Nephron progenitor cell (in vitro differentiated cells): ENCODE measurements around the gene IL17B.

ENCODE experiments used
- DNase-seq: peaks from one replicate; pipeline ENCODE4 v3.0.0; 2021
- H3K27ac Mint-ChIP-seq: 2 replicates; pipeline ENCODE4 v1.8.0; 2021; ENCODE audit warnings: mild to moderate bottlenecking, moderate library complexity, mixed read lengths
- H3K27me3 Mint-ChIP-seq: 2 replicates; pipeline ENCODE4 v1.8.0; 2021; ENCODE audit warnings: mild to moderate bottlenecking, low read depth, mixed read lengths; ENCODE audit not compliant: poor library complexity
- H3K36me3 Mint-ChIP-seq: 2 replicates; pipeline ENCODE4 v1.8.0; 2021; ENCODE audit warnings: low read depth, mixed read lengths
- H3K4me1 Mint-ChIP-seq: 2 replicates; pipeline ENCODE4 v1.8.0; 2021; ENCODE audit warnings: mixed read lengths
- H3K4me3 Mint-ChIP-seq: 2 replicates; pipeline ENCODE4 v1.8.0; 2021; ENCODE audit warnings: mild to moderate bottlenecking, moderate library complexity, mixed read lengths
- H3K9me3 Mint-ChIP-seq: 2 replicates; pipeline ENCODE4 v1.8.0; 2021; ENCODE audit warnings: mild to moderate bottlenecking, moderate library complexity, mixed read lengths
- TF ChIP-seq, protein P1 (sequence below): fragments of 200-600 bp; sonication (generic); IDR thresholded peaks from 2 replicates; pipeline ENCODE4 v1.5.0; 2021; ENCODE audit warnings: antibody characterized with exemption

The IL17B gene

DNA sequence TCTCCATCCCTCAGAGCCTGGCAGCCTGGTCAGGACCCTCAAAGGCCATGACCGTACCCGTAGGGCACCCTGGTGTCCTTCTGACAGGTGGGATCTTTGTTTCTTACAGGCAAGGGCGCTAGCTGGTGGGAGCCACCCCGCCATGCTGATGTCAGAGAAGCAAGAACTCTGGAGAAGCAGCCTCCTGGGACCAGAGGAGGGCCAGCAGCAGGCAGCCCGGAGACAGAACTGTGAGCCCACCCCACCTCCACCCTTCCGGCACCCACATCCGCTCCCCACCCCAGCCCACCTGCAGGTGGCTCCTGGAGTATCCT is 42.2 kb upstream of the IL17B start:
- no peaks in the 10 kb centered on the region for H3K27me3 Mint-ChIP-seq
- no peaks in the 10 kb centered on the region for H3K9me3 Mint-ChIP-seq
- peaks cover 97% of the 10 kb centered on the region for H3K4me1 Mint-ChIP-seq
- peak overlapping the region; percentile 99 for H3K27ac Mint-ChIP-seq
- H3K4me3 Mint-ChIP-seq = no peak overlapping the region
- no peaks in the 10 kb centered on the region for H3K36me3 Mint-ChIP-seq
- no peak for DNase-seq
- TF ChIP-seq, protein P1, sequence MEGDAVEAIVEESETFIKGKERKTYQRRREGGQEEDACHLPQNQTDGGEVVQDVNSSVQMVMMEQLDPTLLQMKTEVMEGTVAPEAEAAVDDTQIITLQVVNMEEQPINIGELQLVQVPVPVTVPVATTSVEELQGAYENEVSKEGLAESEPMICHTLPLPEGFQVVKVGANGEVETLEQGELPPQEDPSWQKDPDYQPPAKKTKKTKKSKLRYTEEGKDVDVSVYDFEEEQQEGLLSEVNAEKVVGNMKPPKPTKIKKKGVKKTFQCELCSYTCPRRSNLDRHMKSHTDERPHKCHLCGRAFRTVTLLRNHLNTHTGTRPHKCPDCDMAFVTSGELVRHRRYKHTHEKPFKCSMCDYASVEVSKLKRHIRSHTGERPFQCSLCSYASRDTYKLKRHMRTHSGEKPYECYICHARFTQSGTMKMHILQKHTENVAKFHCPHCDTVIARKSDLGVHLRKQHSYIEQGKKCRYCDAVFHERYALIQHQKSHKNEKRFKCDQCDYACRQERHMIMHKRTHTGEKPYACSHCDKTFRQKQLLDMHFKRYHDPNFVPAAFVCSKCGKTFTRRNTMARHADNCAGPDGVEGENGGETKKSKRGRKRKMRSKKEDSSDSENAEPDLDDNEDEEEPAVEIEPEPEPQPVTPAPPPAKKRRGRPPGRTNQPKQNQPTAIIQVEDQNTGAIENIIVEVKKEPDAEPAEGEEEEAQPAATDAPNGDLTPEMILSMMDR = no peak

DNA sequence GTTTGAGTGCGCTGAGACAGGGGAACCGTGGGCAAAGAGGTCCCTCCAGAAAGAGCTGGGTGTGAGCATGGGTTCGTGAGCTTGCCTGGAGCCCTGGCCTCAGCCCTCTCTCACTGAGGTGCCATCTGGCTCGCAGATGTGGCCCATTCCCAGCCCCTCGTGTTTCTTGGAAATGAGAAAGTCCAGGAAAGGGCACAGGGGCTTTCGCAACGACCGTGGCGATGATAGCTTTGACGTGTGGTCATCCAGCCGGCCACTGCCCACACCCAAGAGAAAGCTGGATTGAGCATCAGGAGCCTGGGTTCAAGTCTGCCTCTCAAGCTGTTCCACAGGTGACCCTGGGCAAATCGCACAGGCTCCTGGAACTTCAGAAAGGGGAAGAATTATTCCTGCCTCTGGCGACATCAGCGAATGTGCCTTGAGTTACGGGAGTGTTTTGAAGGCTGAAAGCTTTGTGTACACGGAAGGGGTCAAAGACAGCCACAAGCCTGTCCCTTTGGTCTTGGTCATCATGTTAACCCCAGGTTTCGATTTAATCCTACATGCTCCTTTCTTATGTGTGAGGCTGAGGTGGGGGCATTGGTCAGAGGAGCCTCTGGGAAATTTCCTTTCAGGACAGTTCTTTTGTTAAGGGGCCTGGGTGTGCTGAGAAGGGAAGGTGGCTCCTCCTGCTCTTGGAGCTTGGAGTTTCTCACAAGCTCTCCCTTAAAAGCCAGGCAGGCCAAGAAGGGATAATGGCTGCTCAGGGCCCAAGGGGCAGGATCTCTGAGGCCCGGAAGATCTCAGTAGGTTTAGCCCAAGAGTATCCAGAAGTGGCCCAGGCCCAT is 41.7 kb upstream of the IL17B start:
- Mint-ChIP-seq H3K27me3 (no peaks in the 10 kb centered on the region), H3K4me3 (no peak overlapping the region), H3K4me1 (peaks cover 97% of the 10 kb centered on the region), H3K36me3 (no peaks in the 10 kb centered on the region), H3K27ac (peak overlapping the region; percentile 99), H3K9me3 (no peaks in the 10 kb centered on the region)
- TF ChIP-seq, protein P1 = no peak
- no peak for DNase-seq

DNA sequence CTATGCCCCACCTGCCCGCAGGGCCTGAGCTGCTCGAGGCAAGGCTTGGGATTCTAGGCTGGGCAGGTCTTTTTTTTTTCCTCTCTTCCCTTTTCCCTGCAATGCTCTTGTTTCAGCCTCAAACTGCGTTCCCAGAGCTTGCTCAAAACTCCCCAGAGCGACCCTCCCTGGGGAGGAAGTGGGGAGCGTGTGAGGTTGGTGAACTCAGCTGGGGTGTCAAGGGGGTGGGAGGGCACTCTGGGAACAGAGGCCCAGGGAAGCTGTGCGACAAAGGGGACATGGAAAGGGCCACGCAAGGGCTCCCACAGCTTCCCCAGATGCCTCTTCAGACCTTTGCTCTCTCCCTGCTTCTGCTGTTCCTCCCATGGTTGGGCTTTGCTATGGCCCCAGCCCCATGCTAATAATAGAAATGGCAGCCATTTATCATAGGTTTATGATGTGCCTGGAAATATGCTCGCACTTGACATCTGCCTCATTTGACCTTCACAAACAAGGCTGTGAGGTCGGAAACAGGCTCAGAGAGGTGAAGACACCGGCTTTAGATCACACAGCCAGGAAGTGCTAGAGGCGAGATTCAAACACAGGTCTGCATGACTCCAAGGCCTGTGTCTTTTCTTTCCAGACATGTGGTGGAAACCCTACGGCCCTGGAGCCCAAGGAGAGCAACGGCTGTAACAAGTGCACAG is 40.9 kb upstream of the IL17B start:
- Mint-ChIP-seq H3K27ac (peak overlapping the region; percentile 99), H3K27me3 (no peaks in the 10 kb centered on the region), H3K4me1 (peaks cover 93% of the 10 kb centered on the region), H3K4me3 (no peak overlapping the region), H3K9me3 (no peaks in the 10 kb centered on the region), H3K36me3 (no peaks in the 10 kb centered on the region)
- TF ChIP-seq, protein P1 = no peak
- DNase-seq = no peak

DNA sequence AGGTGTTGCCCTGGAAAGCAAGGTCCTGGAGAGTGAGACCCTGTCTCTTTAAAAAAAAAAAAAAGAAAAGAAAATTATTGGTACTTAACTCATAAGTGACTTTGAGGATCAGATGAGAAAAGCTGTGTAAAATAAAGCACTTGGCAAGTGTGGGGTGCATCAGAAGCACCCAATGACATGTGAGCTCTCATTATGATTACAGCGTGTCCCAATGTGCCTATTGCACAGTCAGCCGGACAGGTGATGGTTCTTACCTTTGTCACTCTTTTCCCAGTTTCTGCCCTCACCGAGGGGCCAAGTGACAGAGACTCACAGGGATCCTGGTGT is 40.4 kb upstream of the IL17B start:
- no peaks in the 10 kb centered on the region for H3K27me3 Mint-ChIP-seq
- H3K9me3 Mint-ChIP-seq = no peaks in the 10 kb centered on the region
- H3K36me3 Mint-ChIP-seq = no peaks in the 10 kb centered on the region
- DNase-seq = no peak
- TF ChIP-seq, protein P1 = no peak
- peaks cover 93% of the 10 kb centered on the region for H3K4me1 Mint-ChIP-seq
- H3K27ac Mint-ChIP-seq = peak overlapping the region; percentile 99
- no peak overlapping the region for H3K4me3 Mint-ChIP-seq

DNA sequence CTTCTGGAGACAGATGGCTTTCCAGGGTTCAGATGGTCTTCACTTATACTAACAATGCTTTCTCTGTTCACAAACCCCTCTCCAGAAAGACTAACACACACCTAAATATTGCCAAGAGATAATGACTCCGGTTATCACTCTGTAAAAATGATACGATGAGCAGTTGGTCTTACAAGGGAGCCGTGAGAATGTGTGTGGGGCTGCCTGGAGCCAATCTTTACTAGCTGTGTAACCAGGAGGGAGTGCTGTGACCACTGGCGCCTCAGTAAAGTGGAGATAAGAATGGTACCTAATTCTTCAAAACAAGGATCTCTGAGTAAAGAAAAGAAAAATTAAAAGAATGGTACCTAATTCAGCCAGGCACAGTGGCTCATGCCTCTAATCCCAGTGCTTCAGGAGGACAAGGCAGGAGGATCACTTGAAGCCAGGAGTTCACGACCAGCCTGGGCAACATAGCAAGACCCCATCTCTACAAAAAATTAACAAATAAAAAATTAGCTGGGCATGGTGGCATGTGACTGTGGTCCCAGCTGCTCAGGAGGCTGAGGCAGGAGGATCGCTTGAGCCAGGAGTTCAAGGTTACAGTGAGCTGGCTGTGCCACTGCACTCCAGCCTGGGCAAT is 39.9 kb upstream of the IL17B start:
- Mint-ChIP-seq H3K27ac (peak overlapping the region; percentile 98), H3K4me1 (peaks cover 92% of the 10 kb centered on the region), H3K4me3 (no peak overlapping the region), H3K9me3 (no peaks in the 10 kb centered on the region), H3K27me3 (no peaks in the 10 kb centered on the region), H3K36me3 (no peaks in the 10 kb centered on the region)
- no peak for DNase-seq
- TF ChIP-seq, protein P1 = no peak
